Measurements from ENCODE around the gene BEX5.
"Not testable (repeated sequence)": the region's sequence is repeated elsewhere in the genome, so short reads cannot be mapped to it uniquely, and the experiment has no call there.

GRCh38 chrX:102140876-102141275, 14.9 kb downstream of the BEX5 start:
- TF ChIP-seq CTCF (conservative IDR thresholded peaks at IDR 0.05; ENCODE audit: low read depth, low read length); EZH2 (IDR thresholded peaks at IDR 0.05; ENCODE audit: borderline replicate concordance, low read depth, low read length, poor library complexity, severe bottlenecking): not testable (repeated sequence)
